Measurements from ENCODE around the gene RUNX1.
A peak's percentile ranks its signal among the peaks of the same experiment; 100 is the strongest.
"Not testable (repeated sequence)": the region's sequence is repeated elsewhere in the genome, so short reads cannot be mapped to it uniquely, and the experiment has no call there.

The RUNX1 gene

GRCh38 chr21:34970167-34970500 is 79.0 kb downstream of the RUNX1 start:
- DNase-seq (ENCODE audit: low read depth, low spot score): no peak

- DNase-seq (ENCODE audit: low read depth, low spot score): no peak
Measured at GRCh38 chr21:34969423-34970166, 79.5 kb downstream of the RUNX1 start.

GRCh38 chr21:34968414-34969333 is 80.4 kb downstream of the RUNX1 start:
- no peak for DNase-seq (ENCODE audit: low read depth, low spot score)

GRCh38 chr21:34967509-34968289 is 81.4 kb downstream of the RUNX1 start:
- peak; percentile 8 for DNase-seq (ENCODE audit: low read depth, low spot score)

GRCh38 chr21:34966881-34967280 is 82.2 kb downstream of the RUNX1 start:
- DNase-seq (ENCODE audit: low read depth, low spot score): not testable (repeated sequence)

GRCh38 chr21:34965200-34966174 is 83.6 kb downstream of the RUNX1 start:
- DNase-seq (ENCODE audit: low read depth, low spot score): no peak

- DNase-seq (ENCODE audit: low read depth, low spot score): no peak
Measured at GRCh38 chr21:34962586-34963222, 86.4 kb downstream of the RUNX1 start.

- no peak for DNase-seq (ENCODE audit: low read depth, low spot score)
Measured at GRCh38 chr21:34962136-34962535, 87.0 kb downstream of the RUNX1 start.

- no peak for DNase-seq (ENCODE audit: low read depth, low spot score)
Measured at GRCh38 chr21:34960687-34961086, 88.4 kb downstream of the RUNX1 start.

GRCh38 chr21:34959607-34960006 is 89.5 kb downstream of the RUNX1 start:
- DNase-seq (ENCODE audit: low read depth, low spot score): no peak

GRCh38 chr21:34958040-34958439 is 91.1 kb downstream of the RUNX1 start:
- no peak for DNase-seq (ENCODE audit: low read depth, low spot score)

- DNase-seq (ENCODE audit: low read depth, low spot score): no peak
Measured at GRCh38 chr21:34956416-34957316, 92.4 kb downstream of the RUNX1 start.

- no peak for DNase-seq (ENCODE audit: low read depth, low spot score)
Measured at GRCh38 chr21:34953950-34954349, 95.2 kb downstream of the RUNX1 start.

GRCh38 chr21:34952701-34953100 is 96.4 kb downstream of the RUNX1 start:
- no peak for DNase-seq (ENCODE audit: low read depth, low spot score)

GRCh38 chr21:34951868-34952267 is 97.2 kb downstream of the RUNX1 start:
- DNase-seq (ENCODE audit: low read depth, low spot score): not testable (repeated sequence)

- no peak for DNase-seq (ENCODE audit: low read depth, low spot score)
Measured at GRCh38 chr21:34950980-34951379, 98.1 kb downstream of the RUNX1 start.

GRCh38 chr21:34949499-34949898 is 99.6 kb downstream of the RUNX1 start:
- no peak for DNase-seq (ENCODE audit: low read depth, low spot score)

- DNase-seq (ENCODE audit: low read depth, low spot score): no peak
Measured at GRCh38 chr21:34949030-34949429, 100.1 kb downstream of the RUNX1 start.

- DNase-seq (ENCODE audit: low read depth, low spot score): no peak
Measured at GRCh38 chr21:34948157-34948556, 100.9 kb downstream of the RUNX1 start.
